Activated T-cell treated with anti-CD3 and anti-CD28 coated beads, Interleukin-2, amount 50 U/mL, for 1 hour (primary cell): ENCODE data around the gene NKPD1.
"Not testable (repeated sequence)": the region's sequence is repeated elsewhere in the genome, so short reads cannot be mapped to it uniquely, and the experiment has no call there.

Source experiments
- DNase-seq: peaks from one replicate; pipeline ENCODE4 v3.0.0-alpha.2; 2020

Gene NKPD1

GRCh38 chr19:45137179-45137761 is 23.5 kb downstream of the NKPD1 start:
- no peak for DNase-seq

GRCh38 chr19:45136507-45137178 is 24.1 kb downstream of the NKPD1 start:
- no peak for DNase-seq

GRCh38 chr19:45135176-45135885 is 25.5 kb downstream of the NKPD1 start:
- no peak for DNase-seq

- no peak for DNase-seq
Observed at GRCh38 chr19:45133661-45134060, 27.1 kb downstream of the NKPD1 start.

- DNase-seq = no peak
Observed at GRCh38 chr19:45130888-45131615, 29.7 kb downstream of the NKPD1 start.

- DNase-seq = no peak
Observed at GRCh38 chr19:45130236-45130635, 30.5 kb downstream of the NKPD1 start.

- no peak for DNase-seq
Observed at GRCh38 chr19:45128806-45129205, 32.0 kb downstream of the NKPD1 start.

GRCh38 chr19:45128146-45128545 is 32.6 kb downstream of the NKPD1 start:
- DNase-seq = no peak

GRCh38 chr19:45126654-45127053 is 34.1 kb downstream of the NKPD1 start:
- DNase-seq = no peak

- DNase-seq = peak; percentile 73
Observed at GRCh38 chr19:45125975-45126493, 34.7 kb downstream of the NKPD1 start.

- no peak for DNase-seq
Observed at GRCh38 chr19:45125360-45125759, 35.4 kb downstream of the NKPD1 start.

GRCh38 chr19:45124021-45124420 is 36.8 kb downstream of the NKPD1 start:
- no peak for DNase-seq

- DNase-seq = no peak
Observed at GRCh38 chr19:45123440-45123850, 37.3 kb downstream of the NKPD1 start.

- DNase-seq = no peak
Observed at GRCh38 chr19:45122832-45123231, 38.0 kb downstream of the NKPD1 start.

GRCh38 chr19:45121827-45122345 is 38.9 kb downstream of the NKPD1 start:
- no peak for DNase-seq

GRCh38 chr19:45119582-45119981 is 41.2 kb downstream of the NKPD1 start:
- no peak for DNase-seq

GRCh38 chr19:45118591-45119355 is 42.0 kb downstream of the NKPD1 start:
- DNase-seq = not testable (repeated sequence)

- no peak for DNase-seq
Observed at GRCh38 chr19:45118106-45118505, 42.7 kb downstream of the NKPD1 start.

GRCh38 chr19:45117671-45118070 is 43.1 kb downstream of the NKPD1 start:
- DNase-seq = no peak

- peak; percentile 36 for DNase-seq
Observed at GRCh38 chr19:45117167-45117594, 43.6 kb downstream of the NKPD1 start.

- DNase-seq = no peak
Observed at GRCh38 chr19:45115809-45116615, 44.8 kb downstream of the NKPD1 start.
